IMR-90 (cell line): ENCODE measurements around the gene PNMA8A. TPM values are rescaled to one million over a fixed set of nuclear protein-coding genes. Genes with fewer than 3 reads are reported as not detected.

Source experiments
- ATAC-seq: fragments of 200-7000 bp; cut with Tn5 transposase; 2 replicates; pipeline ENCODE4 v1.9.1; 2020; ENCODE audit warnings: low read depth, mild to moderate bottlenecking, moderate library complexity
- BruUV-seq: library from RNA; stranded (reverse); fragments of 400-500 nt; replicated peaks from 2 replicates; lab custom pipeline; 2021; lab: Mats Ljungman, UMichigan
- CTCF ChIA-PET: fragments of 300-600 bp; formaldehyde crosslinking; extraction: SDS; loops from one replicate; lab custom pipeline; 2021; ENCODE audit warnings: antibody characterized with exemption; lab: Yijun Ruan, JAX
- POLR2A ChIA-PET: fragments of 300-600 bp; sonication (Branson Sonifier 250); formaldehyde crosslinking; loops from one replicate; lab custom pipeline; 2022; ENCODE audit warnings: antibody characterized with exemption; ENCODE audit not compliant: unreplicated experiment; lab: Charles Lee
- DNase-seq: peaks from one replicate; pipeline ENCODE4 v3.0.0; 2013
- H2AFZ ChIP-seq: replicated peaks from 2 replicates; pipeline ENCODE3; 2013; ENCODE audit warnings: low read length, mild to moderate bottlenecking; ENCODE audit not compliant: poor library complexity
- H2AK5ac ChIP-seq: 2 replicates; pipeline ENCODE4 v1.6.1; 2013; ENCODE audit warnings: low read depth, low read length, inconsistent platforms
- H2AK9ac ChIP-seq: replicated peaks from 2 replicates; pipeline ENCODE3; 2013; ENCODE audit warnings: mild to moderate bottlenecking, low read depth, low read length, moderate library complexity; ENCODE audit not compliant: poor library complexity
- H2BK120ac ChIP-seq: 2 replicates; pipeline ENCODE4 v1.6.1; 2013; ENCODE audit warnings: low read depth, low read length, inconsistent platforms
- H2BK15ac ChIP-seq: 3 replicates; pipeline ENCODE4 v1.6.1; 2013; ENCODE audit warnings: low read depth, low read length, inconsistent platforms
- H2BK20ac ChIP-seq: 2 replicates; pipeline ENCODE4 v1.6.1; 2013; ENCODE audit warnings: low read depth, mild to moderate bottlenecking, inconsistent platforms, low read length, moderate library complexity
- H2BK5ac ChIP-seq: 2 replicates; pipeline ENCODE4 v1.6.1; 2013; ENCODE audit warnings: mild to moderate bottlenecking, low read depth, low read length, inconsistent platforms; ENCODE audit not compliant: poor library complexity, severe bottlenecking
- H3K14ac ChIP-seq: replicated peaks from 2 replicates; pipeline ENCODE4 v1.6.1; 2013; ENCODE audit warnings: low read depth, low read length, inconsistent platforms
- H3K18ac ChIP-seq: 2 replicates; pipeline ENCODE4 v1.6.1; 2013; ENCODE audit warnings: low read depth, low read length, control low read depth
- H3K23ac ChIP-seq: 2 replicates; pipeline ENCODE4 v1.6.1; 2013; ENCODE audit warnings: low read depth, low read length, inconsistent platforms
- H3K27ac ChIP-seq: 2 replicates; pipeline ENCODE4 v1.5.1; 2013; ENCODE audit warnings: mild to moderate bottlenecking, control low read depth, low read length; ENCODE audit not compliant: insufficient read depth
- H3K27me3 ChIP-seq: 2 replicates; pipeline ENCODE4 v1.6.1; 2013; ENCODE audit warnings: low read length; ENCODE audit not compliant: control insufficient read depth, insufficient read depth
- H3K36me3 ChIP-seq: 2 replicates; pipeline ENCODE4 v1.6.1; 2013; ENCODE audit warnings: low read length, mixed read lengths; ENCODE audit not compliant: control insufficient read depth, insufficient read depth
- H3K4ac ChIP-seq: 2 replicates; pipeline ENCODE4 v1.6.1; 2013; ENCODE audit warnings: low read depth, low read length, inconsistent platforms
- H3K4me1 ChIP-seq: 2 replicates; pipeline ENCODE4 v1.6.1; 2013; ENCODE audit warnings: low read length, mixed read lengths; ENCODE audit not compliant: control insufficient read depth, insufficient read depth
- H3K4me2 ChIP-seq: 2 replicates; pipeline ENCODE4 v1.6.1; 2013; ENCODE audit warnings: low read depth, mild to moderate bottlenecking, control low read depth, low read length, moderate library complexity
- H3K4me3 ChIP-seq: 2 replicates; pipeline ENCODE4 v1.5.1; 2013; ENCODE audit warnings: low read depth, mild to moderate bottlenecking, control low read depth, low read length, moderate library complexity; ENCODE audit not compliant: insufficient read depth
- H3K56ac ChIP-seq: 2 replicates; pipeline ENCODE4 v1.6.1; 2013; ENCODE audit warnings: low read length, inconsistent platforms; ENCODE audit not compliant: insufficient read depth; ENCODE audit errors: extremely low read depth
- H3K79me1 ChIP-seq, 2 experiments: 2 replicates each; pipeline ENCODE4 v1.6.1; 2013; ENCODE audit warnings: low read length in 2 of 2, inconsistent platforms in 1 of 2, low read depth in 1 of 2
- H3K9ac ChIP-seq: 2 replicates; pipeline ENCODE4 v1.6.1; 2013; ENCODE audit warnings: low read depth, low read length, control low read depth
- H3K9me1 ChIP-seq: 2 replicates; pipeline ENCODE4 v1.6.1; 2013; ENCODE audit warnings: low read length, inconsistent platforms; ENCODE audit not compliant: insufficient read depth
- H3K9me3 ChIP-seq: 2 replicates; pipeline ENCODE4 v1.6.1; 2013; ENCODE audit warnings: low read length; ENCODE audit not compliant: control insufficient read depth, insufficient read depth
- H4K20me1 ChIP-seq: 2 replicates; pipeline ENCODE4 v1.6.1; 2013; ENCODE audit warnings: low read length, inconsistent platforms; ENCODE audit not compliant: insufficient read depth
- H4K5ac ChIP-seq: 2 replicates; pipeline ENCODE4 v1.6.1; 2013; ENCODE audit warnings: mild to moderate bottlenecking, low read depth, low read length, control low read depth
- H4K8ac ChIP-seq, 2 experiments: 2 replicates each; pipeline ENCODE4 v1.6.1; 2013; ENCODE audit warnings: low read depth in 2 of 2, low read length in 2 of 2, control low read depth in 1 of 2, inconsistent platforms in 1 of 2
- H4K91ac ChIP-seq: 2 replicates; pipeline ENCODE4 v1.6.1; 2013; ENCODE audit warnings: low read depth, low read length, inconsistent platforms; ENCODE audit not compliant: insufficient read depth
- BHLHE40 ChIP-seq: fragments of 150-350 bp; IDR thresholded peaks from 2 replicates; pipeline ENCODE4 v1.6.1; 2016; ENCODE audit warnings: mild to moderate bottlenecking, low read depth, low read length
- CHD1 ChIP-seq: IDR thresholded peaks from 2 replicates; pipeline ENCODE4 v1.6.1; 2012; ENCODE audit warnings: low read depth, low read length, improper control_type of control experiment
- FOS ChIP-seq: fragments of 150-350 bp; IDR thresholded peaks from 2 replicates; pipeline ENCODE4 v1.6.1; 2016; ENCODE audit warnings: low read depth, low read length
- POLR2A ChIP-seq: IDR thresholded peaks from 2 replicates; pipeline ENCODE4 v1.6.1; 2012; ENCODE audit warnings: mild to moderate bottlenecking, low read depth, low read length
- RCOR1 ChIP-seq: IDR thresholded peaks from 2 replicates; pipeline ENCODE4 v1.6.1; 2012; ENCODE audit warnings: mild to moderate bottlenecking, low read length, improper control_type of control experiment; ENCODE audit not compliant: insufficient replicate concordance
- WGBS, 2 experiments: methylation state at CpG; one replicate each; pipeline versions ENCODE4 v1.1.5 to v1.1.7; 2013; ENCODE audit warnings: missing lambda C conversion rate in 2 of 2; ENCODE audit not compliant: insufficient read length in 1 of 2; ENCODE audit errors: extremely low coverage in 2 of 2; 5-methylcytosine and 5-hydroxymethylcytosine counted together
- dilution Hi-C: fragments of 300-500 bp; cut with HindIII; formaldehyde crosslinking; loops from one replicate; pipeline ENCODE4 v1.14.3; 2018; ENCODE audit warnings: low sequenced_read_pairs; ENCODE audit not compliant: unreplicated experiment
- in situ Hi-C: fragments of 300-500 bp; cut with MboI; formaldehyde crosslinking; loops from 3 replicates; pipeline ENCODE4 v1.14.3; 2019; ENCODE audit warnings: low sequenced_read_pairs, inconsistent platforms, mixed read lengths
- intact Hi-C: fragments of 100-400 bp; cut with micrococcal nuclease; formaldehyde crosslinking; loops from 2 replicates; pipeline ENCODE4 v1.10.0; 2022
- polyA plus RNA-seq, 3 experiments: library from polyadenylated mRNA; depleted of rRNA; stranded (reverse); fragments of >200 nt; gene quantifications; 2 replicates each; pipeline ENCODE4 v1.2.3, GENCODE V29; 2012; ENCODE audit warnings: low replicate concordance in 1 of 3
- total RNA-seq: library from RNA; depleted of rRNA; stranded (reverse); fragments of >200 nt; gene quantifications from 2 replicates; pipeline ENCODE4 v1.2.3, GENCODE V29; 2012

Gene PNMA8A
- total and polyA plus RNA-seq, 2 of the 4 experiments (the other 2 are of a cell fraction), result 0.77 to 0.90 TPM

- POLR2A ChIA-PET, result no interaction called here
- Histone ChIP-seq H2AK9ac (no peak overlapping the region), H3K27me3 (peaks cover 23% of the 10 kb centered on the region), H2BK15ac (no peak overlapping the region), H2BK20ac (no peak overlapping the region), H3K36me3 (no peaks in the 10 kb centered on the region), H3K56ac (no peak overlapping the region), H3K79me1 (no peaks in the 10 kb centered on the region), H3K18ac (no peak overlapping the region), H2AFZ (no peak overlapping the region), H4K5ac (no peak overlapping the region), H3K27ac (no peak overlapping the region), H2BK5ac (no peak overlapping the region), H4K8ac (no peak overlapping the region), H3K14ac (no peak overlapping the region), H2AK5ac (no peak overlapping the region), H3K9me1 (no peaks in the 10 kb centered on the region), H3K9me3 (peaks cover 14% of the 10 kb centered on the region), H3K4me3 (no peak overlapping the region), H3K4me2 (no peak overlapping the region), H3K4me1 (no peaks in the 10 kb centered on the region), H2BK120ac (no peak overlapping the region), H3K9ac (no peak overlapping the region), H3K4ac (no peak overlapping the region), H4K20me1 (no peaks in the 10 kb centered on the region), H3K23ac (no peak overlapping the region), H4K91ac (no peak overlapping the region)
- CTCF ChIA-PET, result no interaction called here
- intact Hi-C loops, result no loop called here
- dilution Hi-C loops, result no loop called here
- BruUV-seq, result no TSS peak
- DNase-seq (no peak), ATAC-seq (no peak)
- 80% methylated on average over 1 of the region's 2 CpGs; no CpG with 5 or more reads in 1 of the 2 experiments for WGBS, 2 experiments
- TF ChIP-seq FOS (no peak), CHD1 (no peak), POLR2A (no peak), RCOR1 (no peak), BHLHE40 (no peak)
- in situ Hi-C loops, result no loop called here
These were observed 36.8 kb upstream of the PNMA8A start for GRCh38 chr19:46508206-46508605.
